Measurements from ENCODE around the gene CLIP1.

GRCh38 chr12:122225683-122226365, 196.6 kb downstream of the CLIP1 start, which contains the start of gene DIABLO:
- TF ChIP-seq CTCF (IDR thresholded peaks at IDR 0.05 in 2 of 3, conservative IDR thresholded peaks at IDR 0.05 in 1 of 3; ENCODE audit: borderline replicate concordance in 1 of 3, insufficient read depth in 1 of 3, low read depth in 2 of 3, low read length in 2 of 3) (no peak), EZH2 (IDR thresholded peaks at IDR 0.05) (no peak), EGR1 (IDR thresholded peaks at IDR 0.05; ENCODE audit: low read depth) (peak; percentile 83), POLR2AphosphoS5 (IDR thresholded peaks at IDR 0.05; ENCODE audit: low read depth, low read length) (peak; percentile 95), POLR2A (IDR thresholded peaks at IDR 0.05; ENCODE audit: borderline replicate concordance, extremely low read depth, insufficient read depth, insufficient read length) (peak; percentile 83), ZBTB33 (IDR thresholded peaks at IDR 0.05; ENCODE audit: extremely low read depth, insufficient replicate concordance, low read length) (peak; percentile 8), ZNF274 (IDR thresholded peaks at IDR 0.05; ENCODE audit: low read depth, low read length) (no peak), MAX (IDR thresholded peaks at IDR 0.05) (peak; percentile 65; the same call in 1 of the 2 replicates), REST (IDR thresholded peaks at IDR 0.05; ENCODE audit: low read depth) (no peak), ATF3 (IDR thresholded peaks at IDR 0.05) (no peak)

Data from HCT116 (cell line).